ENCODE results near the gene OPN1LW. TPM values are rescaled to one million over a fixed set of nuclear protein-coding genes. Genes with fewer than 3 reads are reported as not detected.
"Not testable (repeated sequence)": the region's sequence is repeated elsewhere in the genome, so short reads cannot be mapped to it uniquely, and the experiment has no call there.

The OPN1LW gene
- total RNA-seq, result not detected
- not detected for polyA plus RNA-seq
- long read RNA-seq, donor 1, result 0 reads
- long read RNA-seq, donor 2, result 0 reads
- long read RNA-seq, donor 3, result 0 reads
- long read RNA-seq, donor 4, result 0 reads
- long read RNA-seq, donor 5, result 0 reads
- long read RNA-seq, donor 6, result 0 reads
- long read RNA-seq, donor 7, result 0 reads
- long read RNA-seq, donor 8, result 0 reads
- long read RNA-seq, donor 9, result 0 reads
- long read RNA-seq, donor 10, result 0 reads

DNA sequence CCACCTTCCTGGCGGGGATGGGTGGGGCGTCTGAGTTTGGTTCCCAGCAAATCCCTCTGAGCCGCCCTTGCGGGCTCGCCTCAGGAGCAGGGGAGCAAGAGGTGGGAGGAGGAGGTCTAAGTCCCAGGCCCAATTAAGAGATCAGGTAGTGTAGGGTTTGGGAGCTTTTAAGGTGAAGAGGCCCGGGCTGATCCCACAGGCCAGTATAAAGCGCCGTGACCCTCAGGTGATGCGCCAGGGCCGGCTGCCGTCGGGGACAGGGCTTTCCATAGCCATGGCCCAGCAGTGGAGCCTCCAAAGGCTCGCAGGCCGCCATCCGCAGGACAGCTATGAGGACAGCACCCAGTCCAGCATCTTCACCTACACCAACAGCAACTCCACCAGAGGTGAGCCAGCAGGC is at the start of gene OPN1LW:
Gene OPN1LW, plus strand, starts transcription at position 234 of the 400 bp plus-strand sequence. Its CDS starts 41 bp downstream, at position 275.
- H3K36me3 ChIP-seq (replicated peaks in 1 of 2); intact Hi-C loops (cut with DNase I); H3K4me3 ChIP-seq; H3K4me1 ChIP-seq (replicated peaks in 1 of 2); H3K27ac ChIP-seq; H3K9me3 ChIP-seq (replicated peaks in 1 of 3); H3K27me3 ChIP-seq: not testable (repeated sequence)
- peak in 1 of 7 donors; percentile 1 for DNase-seq
- WGBS, 4 donors, result 95 to 98% (median 97%) methylated on average over 7 to 12 of the region's 15 CpGs

DNA sequence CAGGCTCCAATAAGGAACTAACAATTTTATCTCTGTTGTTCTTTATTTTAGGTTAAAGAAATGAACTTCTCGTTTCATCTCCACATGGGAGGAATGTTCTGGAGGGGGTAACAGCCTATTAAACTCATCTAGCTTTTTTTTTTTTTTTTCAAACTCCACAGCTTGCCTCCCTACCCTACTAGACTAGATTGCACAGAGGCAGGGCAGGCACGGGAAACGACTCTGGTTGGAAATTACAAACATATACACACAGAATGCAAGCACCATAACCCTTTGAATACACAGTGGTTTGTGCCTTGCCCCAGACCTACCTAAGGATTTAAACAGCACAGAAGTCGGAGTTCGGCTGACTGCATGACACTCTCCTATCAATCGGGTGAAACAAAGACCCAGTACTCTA is 49.2 kb upstream of the OPN1LW start:
- intact Hi-C loops (cut with DNase I), result no loop called here
- Histone ChIP-seq H3K9me3 (replicated peaks in 1 of 3) (no peaks in the 10 kb centered on the region), H3K4me1 (replicated peaks in 1 of 2) (peaks cover 20 to 55% of the 10 kb centered on the region in 2 donors)

DNA sequence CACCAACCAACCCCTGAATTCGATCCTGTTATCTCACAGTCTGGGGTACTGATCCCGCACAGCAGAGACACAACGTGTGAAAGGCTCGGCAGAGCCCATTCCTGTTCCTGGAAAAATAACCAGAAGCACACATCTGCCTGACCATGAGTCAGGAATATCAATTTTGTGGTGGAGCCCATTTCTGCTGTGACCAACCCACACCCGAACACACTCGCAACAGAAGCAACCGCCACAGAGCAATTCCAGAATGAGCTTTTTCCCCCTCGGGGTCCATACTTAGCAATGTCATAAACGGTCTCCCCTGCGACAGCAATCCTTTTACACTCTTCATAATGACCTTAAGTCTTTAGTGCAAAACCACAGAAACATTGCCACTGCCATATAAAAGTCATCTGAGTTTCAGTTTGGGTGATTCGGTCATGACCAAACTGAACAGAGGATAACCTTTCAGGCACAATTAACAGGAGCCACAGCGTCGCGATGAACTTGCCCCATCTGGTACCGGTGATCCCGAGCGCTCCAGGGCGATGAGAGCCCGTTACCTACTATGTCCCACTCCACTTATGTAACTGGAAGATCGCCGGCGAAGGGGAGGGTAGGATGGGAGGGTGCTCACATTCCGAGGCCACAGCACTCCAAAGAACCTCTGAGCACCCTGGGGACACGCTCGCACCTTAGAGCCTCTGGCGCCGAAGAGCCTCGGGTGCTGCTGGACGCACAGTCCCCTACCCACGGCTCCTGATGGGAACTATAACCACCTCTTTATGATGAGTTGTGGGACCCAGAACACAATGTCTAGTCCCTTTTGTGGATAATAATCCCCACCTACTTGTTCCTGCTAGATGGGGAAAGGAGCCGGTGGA is 47.7 kb upstream of the OPN1LW start:
- H3K4me1 ChIP-seq (replicated peaks in 1 of 2), result peaks cover 20 to 46% of the 10 kb centered on the region in 2 donors
- WGBS, 4 donors, result 3 to 49% (median 24%) methylated on average over 15 to 31 of the region's 31 CpGs
- peak overlapping the region; percentile 64 to 100 (median 93) for H3K27ac ChIP-seq
- peaks cover 4% of the 10 kb centered on the region for H3K27me3 ChIP-seq
- intact Hi-C loops (cut with DNase I), result no loop called here
- peak in 1 of 2 donors; percentile 37 for TF ChIP-seq POLR2A (IDR thresholded peaks at IDR 0.05)
- TF ChIP-seq, protein P1, sequence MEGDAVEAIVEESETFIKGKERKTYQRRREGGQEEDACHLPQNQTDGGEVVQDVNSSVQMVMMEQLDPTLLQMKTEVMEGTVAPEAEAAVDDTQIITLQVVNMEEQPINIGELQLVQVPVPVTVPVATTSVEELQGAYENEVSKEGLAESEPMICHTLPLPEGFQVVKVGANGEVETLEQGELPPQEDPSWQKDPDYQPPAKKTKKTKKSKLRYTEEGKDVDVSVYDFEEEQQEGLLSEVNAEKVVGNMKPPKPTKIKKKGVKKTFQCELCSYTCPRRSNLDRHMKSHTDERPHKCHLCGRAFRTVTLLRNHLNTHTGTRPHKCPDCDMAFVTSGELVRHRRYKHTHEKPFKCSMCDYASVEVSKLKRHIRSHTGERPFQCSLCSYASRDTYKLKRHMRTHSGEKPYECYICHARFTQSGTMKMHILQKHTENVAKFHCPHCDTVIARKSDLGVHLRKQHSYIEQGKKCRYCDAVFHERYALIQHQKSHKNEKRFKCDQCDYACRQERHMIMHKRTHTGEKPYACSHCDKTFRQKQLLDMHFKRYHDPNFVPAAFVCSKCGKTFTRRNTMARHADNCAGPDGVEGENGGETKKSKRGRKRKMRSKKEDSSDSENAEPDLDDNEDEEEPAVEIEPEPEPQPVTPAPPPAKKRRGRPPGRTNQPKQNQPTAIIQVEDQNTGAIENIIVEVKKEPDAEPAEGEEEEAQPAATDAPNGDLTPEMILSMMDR (IDR thresholded peaks at IDR 0.05), result no peak
- H3K4me3 ChIP-seq, result peak overlapping the region in 3 of 4 donors; percentile 51 to 81 (median 54)
- H3K36me3 ChIP-seq (replicated peaks in 1 of 2), result no peaks in the 10 kb centered on the region
- no peaks in the 10 kb centered on the region for H3K9me3 ChIP-seq (replicated peaks in 1 of 3)
- peak in 5 of 7 donors; percentile 38 to 61 (median 41) for DNase-seq

More for the DNA sequence above, 49.2 kb upstream of the OPN1LW start:
- peak overlapping the region in 1 of 4 donors; percentile 28 for H3K4me3 ChIP-seq
- peaks cover 4% of the 10 kb centered on the region for H3K27me3 ChIP-seq
- TF ChIP-seq, protein P1 (IDR thresholded peaks at IDR 0.05), result no peak
- TF ChIP-seq POLR2A (IDR thresholded peaks at IDR 0.05), result no peak
- H3K27ac ChIP-seq, result peak overlapping the region in 3 of 5 donors; percentile 32 to 97 (median 93)
- DNase-seq, result no peak
- 12 to 62% (median 35%) methylated on average over 4 to 6 of the region's 6 CpGs for WGBS, 4 donors
- H3K36me3 ChIP-seq (replicated peaks in 1 of 2), result peaks cover 0 to 4% of the 10 kb centered on the region in 2 donors

DNA sequence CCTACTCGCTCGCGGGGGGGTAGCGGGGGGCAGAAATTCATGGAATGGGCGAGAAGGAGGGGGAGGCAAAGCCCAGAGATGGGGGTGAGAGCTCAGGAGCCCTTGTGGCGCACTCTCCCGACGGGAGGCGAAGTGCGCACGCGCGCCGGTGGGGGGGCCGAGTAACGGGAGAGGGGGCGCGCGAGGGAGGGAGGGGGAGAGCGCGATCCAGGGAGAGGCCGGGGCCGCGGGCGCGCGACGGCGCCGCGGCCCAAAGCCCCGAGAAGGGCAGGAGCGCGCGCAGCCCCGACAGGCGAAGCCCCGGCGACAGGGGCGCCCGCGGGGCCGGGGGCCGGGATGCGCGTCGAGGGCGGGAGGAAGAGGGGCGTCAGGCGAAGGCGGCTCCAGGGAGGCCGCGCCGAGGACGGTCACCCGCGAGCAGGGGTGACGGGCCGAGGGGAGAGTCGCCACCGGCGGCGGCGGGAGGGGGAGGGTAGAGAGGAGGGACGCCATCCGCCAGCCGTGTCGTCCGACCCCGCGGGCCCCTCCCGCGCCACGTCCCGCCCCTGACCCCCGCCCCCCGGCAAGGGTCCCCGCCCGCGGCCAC is 46.9 kb upstream of the OPN1LW start:
- DNase-seq, result peak; percentile 68 to 84 (median 79)
- Histone ChIP-seq H3K27ac (peak overlapping the region; percentile 64 to 100 (median 93)), H3K4me1 (replicated peaks in 1 of 2) (peaks cover 20 to 39% of the 10 kb centered on the region in 2 donors), H3K27me3 (peaks cover 4% of the 10 kb centered on the region), H3K36me3 (replicated peaks in 1 of 2) (no peaks in the 10 kb centered on the region), H3K4me3 (peak overlapping the region in 3 of 4 donors; percentile 51 to 81 (median 54)), H3K9me3 (replicated peaks in 1 of 3) (no peaks in the 10 kb centered on the region)
- 1 to 62% (median 33%) methylated on average over 36 to 44 of the region's 80 CpGs; no CpG with 5 or more reads in 1 of the 4 donors for WGBS, 4 donors
- intact Hi-C loops (cut with DNase I), result no loop called here
- TF ChIP-seq POLR2A (IDR thresholded peaks at IDR 0.05), result no peak
- TF ChIP-seq, protein P1 (IDR thresholded peaks at IDR 0.05), result no peak

All from adrenal gland (tissue), 19 donors.